HCT116 (cell line): ENCODE results near the gene LYPD6. TPM values are rescaled to one million over a fixed set of nuclear protein-coding genes. Genes with fewer than 3 reads are reported as not detected.

Experiments
- ATAC-seq: fragments of 200-7000 bp; cut with Tn5 transposase; 2 replicates; pipeline ENCODE4 v1.9.1; 2020; ENCODE audit warnings: mild to moderate bottlenecking, moderate library complexity
- BruUV-seq: library from RNA; stranded (reverse); fragments of 400-500 nt; replicated peaks from 2 replicates; lab custom pipeline; 2021; lab: Mats Ljungman, UMichigan
- CTCF ChIA-PET: fragments of 300-600 bp; sonication (Branson Sonifier 250); formaldehyde crosslinking; loops from one replicate; lab custom pipeline; 2021; ENCODE audit warnings: antibody characterized with exemption; lab: Charles Lee
- POLR2A ChIA-PET: fragments of 300-600, 350-600 bp; sonication (Branson Sonifier 250); formaldehyde crosslinking; loops from one replicate; lab custom pipeline; 2021; ENCODE audit warnings: antibody characterized with exemption; lab: Charles Lee
- RAD21 ChIA-PET, 2 experiments: fragments of 300-600 bp; sonication (Branson Sonifier 250); formaldehyde crosslinking; loops; one replicate each; lab custom pipeline; 2023; ENCODE audit warnings: low total read pairs in 2 of 2; ENCODE audit not compliant: uncharacterized antibody in 2 of 2, unreplicated experiment in 2 of 2, low non-redundant PET in 1 of 2; lab: Charles Lee
- DNase-seq: peaks from one replicate; pipeline ENCODE4 v3.0.0-alpha.2; 2010; ENCODE audit warnings: low read depth, low spot score
- H2AFZ ChIP-seq: fragments of 200-600 bp; shearing (Covaris generic), sonication (generic); 2 replicates; pipeline ENCODE4 v1.6.1; 2017; ENCODE audit warnings: low read depth, mixed run types, mixed read lengths, antibody characterized with exemption, low read length; ENCODE audit not compliant: poor library complexity, severe bottlenecking
- H3K27ac ChIP-seq: 2 replicates; pipeline ENCODE4 v1.5.1; 2012; ENCODE audit warnings: low read depth, low read length
- H3K27me3 ChIP-seq: fragments of 200-600 bp; sonication (generic); 2 replicates; pipeline ENCODE4 v1.6.1; 2016; ENCODE audit warnings: mixed run types, low read length, mixed read lengths; ENCODE audit not compliant: insufficient read depth
- H3K36me3 ChIP-seq, 2 experiments: fragments of 200-500 bp in 1 of 2; fragments of 200-600 bp in 1 of 2; sonication (Bioruptor generic) in 1 of 2; sonication (generic) in 1 of 2; 2 replicates each; pipeline versions ENCODE4 v1.5.1 to v1.6.1; 2014 to 2016; ENCODE audit warnings: low read length in 2 of 2, inconsistent platforms in 1 of 2, mixed read lengths in 1 of 2, mixed run types in 1 of 2; ENCODE audit not compliant: insufficient read depth in 2 of 2, control insufficient read depth in 1 of 2
- H3K4me1 ChIP-seq, 2 experiments: fragments of 200-600 bp in 1 of 2; sonication (generic) in 1 of 2; 2 replicates each; pipeline versions ENCODE4 v1.5.1 to v1.6.1; 2012 to 2017; ENCODE audit warnings: low read length in 2 of 2, inconsistent platforms in 1 of 2, mild to moderate bottlenecking in 1 of 2, mixed read lengths in 1 of 2, mixed run types in 1 of 2, moderate library complexity in 1 of 2; ENCODE audit not compliant: insufficient read depth in 2 of 2, control insufficient read depth in 1 of 2
- H3K4me2 ChIP-seq: fragments of 200-600 bp; sonication (generic); 2 replicates; pipeline ENCODE4 v1.6.1; 2017; ENCODE audit warnings: mixed run types, low read length, mixed read lengths
- H3K4me3 ChIP-seq, 2 experiments: fragments of 200-600 bp in 1 of 2; sonication (generic) in 1 of 2; replicated peaks in 1 of 2; 2 replicates each; pipeline ENCODE4 v1.5.1; 2011 to 2016; ENCODE audit warnings: low read length in 2 of 2, control low read depth in 1 of 2, low read depth in 1 of 2, mild to moderate bottlenecking in 1 of 2, mixed read lengths in 1 of 2, mixed run types in 1 of 2
- H3K79me2 ChIP-seq: fragments of 200-600 bp; sonication (generic); 2 replicates; pipeline ENCODE4 v1.6.1; 2017; ENCODE audit warnings: mild to moderate bottlenecking, mixed run types, low read length, moderate library complexity, mixed read lengths; ENCODE audit not compliant: insufficient read depth
- H3K9ac ChIP-seq: fragments of 200-600 bp; sonication (generic); 2 replicates; pipeline ENCODE4 v1.6.1; 2016; ENCODE audit warnings: low read length, mixed read lengths
- H3K9me2 ChIP-seq: fragments of 200-600 bp; sonication (generic), shearing (Covaris generic); 2 replicates; pipeline ENCODE4 v1.6.1; 2017; ENCODE audit warnings: mixed run types, mild to moderate bottlenecking, moderate library complexity; ENCODE audit not compliant: insufficient read depth
- H3K9me3 ChIP-seq, 2 experiments: fragments of 200-500 bp in 1 of 2; fragments of 200-600 bp in 1 of 2; sonication (Bioruptor generic) in 1 of 2; sonication (generic) in 1 of 2; 2 replicates each; pipeline ENCODE4 v1.6.1; 2014 to 2017; ENCODE audit warnings: low read length in 2 of 2, mixed read lengths in 2 of 2, inconsistent platforms in 1 of 2, low read depth in 1 of 2, mild to moderate bottlenecking in 1 of 2, mixed run types in 1 of 2, moderate library complexity in 1 of 2; ENCODE audit not compliant: control insufficient read depth in 1 of 2, insufficient read depth in 1 of 2
- H4K20me1 ChIP-seq: fragments of 200-600 bp; sonication (generic), shearing (Covaris generic); 2 replicates; pipeline ENCODE4 v1.6.1; 2017; ENCODE audit warnings: mixed run types, mild to moderate bottlenecking, moderate library complexity; ENCODE audit not compliant: insufficient read depth
- CBX3 ChIP-seq: IDR thresholded peaks from 2 replicates; pipeline ENCODE4 v1.6.1; 2012; ENCODE audit warnings: low read depth
- CEBPB ChIP-seq: IDR thresholded peaks from 2 replicates; pipeline ENCODE4 v1.6.1; 2012; ENCODE audit warnings: low read depth
- EGR1 ChIP-seq: IDR thresholded peaks from 2 replicates; pipeline ENCODE4 v1.6.1; 2012; ENCODE audit warnings: low read depth
- ELF1 ChIP-seq: IDR thresholded peaks from 2 replicates; pipeline ENCODE4 v1.6.1; 2012; ENCODE audit warnings: low read depth, borderline replicate concordance
- EZH2 ChIP-seq: fragments of 200-600 bp; sonication (generic); IDR thresholded peaks from 2 replicates; pipeline ENCODE4 v1.6.1; 2017; ENCODE audit warnings: antibody characterized with exemption, mixed run types
- EZH2phosphoT487 ChIP-seq: fragments of 200-600 bp; IDR thresholded peaks from 2 replicates; pipeline ENCODE4 v1.6.1; 2018; ENCODE audit warnings: antibody characterized with exemption, borderline replicate concordance
- FOSL1 ChIP-seq: IDR thresholded peaks from 2 replicates; pipeline ENCODE4 v1.6.1; 2012; ENCODE audit warnings: low read depth
- JUND ChIP-seq: IDR thresholded peaks from 2 replicates; pipeline ENCODE4 v1.6.1; 2012
- POLR2A ChIP-seq: IDR thresholded peaks from 2 replicates; pipeline ENCODE4 v1.7.0; 2011; ENCODE audit warnings: borderline replicate concordance; ENCODE audit not compliant: insufficient read depth, insufficient read length; ENCODE audit errors: extremely low read depth
- POLR2AphosphoS5 ChIP-seq: IDR thresholded peaks from 2 replicates; pipeline ENCODE4 v1.6.1; 2011; ENCODE audit warnings: mild to moderate bottlenecking, low read depth, low read length, moderate library complexity
- RAD21 ChIP-seq: IDR thresholded peaks from 2 replicates; pipeline ENCODE4 v1.6.1; 2012; ENCODE audit warnings: low read depth, mild to moderate bottlenecking
- SIN3A ChIP-seq: IDR thresholded peaks from 2 replicates; pipeline ENCODE4 v1.6.1; 2012; ENCODE audit warnings: low read depth
- SRF ChIP-seq: IDR thresholded peaks from 2 replicates; pipeline ENCODE4 v1.6.1; 2012; ENCODE audit warnings: low read depth
- TCF7L2 ChIP-seq: IDR thresholded peaks from 2 replicates; pipeline ENCODE4 v1.7.0; 2011; ENCODE audit warnings: borderline replicate concordance, inconsistent platforms; ENCODE audit not compliant: insufficient read depth, insufficient read length; ENCODE audit errors: extremely low read depth
- YY1 ChIP-seq: IDR thresholded peaks from 2 replicates; pipeline ENCODE4 v1.6.1; 2011; ENCODE audit warnings: low read length, low read depth, moderate library complexity, mild to moderate bottlenecking; ENCODE audit not compliant: insufficient replicate concordance; ENCODE audit errors: extremely low read depth
- ZFX ChIP-seq: fragments of 450-650 bp; IDR thresholded peaks from 2 replicates; pipeline ENCODE4 v1.6.1; 2017
- intact Hi-C: fragments of 100-400 bp; cut with micrococcal nuclease; formaldehyde crosslinking; loops from 2 replicates; pipeline ENCODE4 v1.10.0; 2022
- total RNA-seq: library from RNA; stranded (reverse); gene quantifications from one replicate; pipeline ENCODE4 v1.2.1, GENCODE V29; 2021; ENCODE audit not compliant: unreplicated experiment
- TF ChIP-seq, protein P1 (sequence below): IDR thresholded peaks from 2 replicates; pipeline ENCODE4 v1.6.1; 2012; ENCODE audit warnings: low read depth
- TF ChIP-seq, protein P2 (sequence below): IDR thresholded peaks from 2 replicates; pipeline ENCODE4 v1.6.1; 2012
- TF ChIP-seq, protein P3 (sequence below): IDR thresholded peaks from 2 replicates; pipeline ENCODE4 v1.6.1; 2011; ENCODE audit warnings: mild to moderate bottlenecking, low read length, moderate library complexity; ENCODE audit not compliant: insufficient replicate concordance; ENCODE audit errors: extremely low read depth

LYPD6 gene
- total RNA-seq, 1 experiment from 2014 or later, result 3.0 TPM

DNA sequence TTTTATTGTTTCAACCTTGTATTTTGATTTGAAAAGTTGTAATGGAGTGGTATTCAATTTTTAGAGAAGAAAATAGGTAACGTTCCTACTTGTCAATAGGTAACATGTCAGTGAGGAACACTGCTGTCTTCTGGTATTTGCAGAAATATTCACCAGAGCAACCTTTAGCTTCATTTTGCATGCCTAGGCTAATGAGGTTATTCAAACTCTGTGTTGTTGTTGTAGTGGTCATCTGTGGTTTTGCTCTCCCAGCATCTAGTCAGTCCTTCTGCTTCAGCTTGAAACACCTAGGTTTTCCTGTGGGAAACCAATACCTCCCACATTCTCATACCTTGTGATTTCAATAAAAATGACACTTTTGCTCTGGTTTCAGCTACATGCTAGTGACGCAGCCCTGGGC lies 98.4 kb downstream of the LYPD6 start:
- no TSS peak for BruUV-seq
- H4K20me1 ChIP-seq, result no peaks in the 10 kb centered on the region
- intact Hi-C loops, result no loop called here
- ATAC-seq, result no peak
- CTCF ChIA-PET, result no interaction called here
- TF ChIP-seq TCF7L2, result no peak
- TF ChIP-seq CBX3, result no peak
- TF ChIP-seq EZH2, result no peak
- no peak for TF ChIP-seq YY1
- TF ChIP-seq, protein P1, sequence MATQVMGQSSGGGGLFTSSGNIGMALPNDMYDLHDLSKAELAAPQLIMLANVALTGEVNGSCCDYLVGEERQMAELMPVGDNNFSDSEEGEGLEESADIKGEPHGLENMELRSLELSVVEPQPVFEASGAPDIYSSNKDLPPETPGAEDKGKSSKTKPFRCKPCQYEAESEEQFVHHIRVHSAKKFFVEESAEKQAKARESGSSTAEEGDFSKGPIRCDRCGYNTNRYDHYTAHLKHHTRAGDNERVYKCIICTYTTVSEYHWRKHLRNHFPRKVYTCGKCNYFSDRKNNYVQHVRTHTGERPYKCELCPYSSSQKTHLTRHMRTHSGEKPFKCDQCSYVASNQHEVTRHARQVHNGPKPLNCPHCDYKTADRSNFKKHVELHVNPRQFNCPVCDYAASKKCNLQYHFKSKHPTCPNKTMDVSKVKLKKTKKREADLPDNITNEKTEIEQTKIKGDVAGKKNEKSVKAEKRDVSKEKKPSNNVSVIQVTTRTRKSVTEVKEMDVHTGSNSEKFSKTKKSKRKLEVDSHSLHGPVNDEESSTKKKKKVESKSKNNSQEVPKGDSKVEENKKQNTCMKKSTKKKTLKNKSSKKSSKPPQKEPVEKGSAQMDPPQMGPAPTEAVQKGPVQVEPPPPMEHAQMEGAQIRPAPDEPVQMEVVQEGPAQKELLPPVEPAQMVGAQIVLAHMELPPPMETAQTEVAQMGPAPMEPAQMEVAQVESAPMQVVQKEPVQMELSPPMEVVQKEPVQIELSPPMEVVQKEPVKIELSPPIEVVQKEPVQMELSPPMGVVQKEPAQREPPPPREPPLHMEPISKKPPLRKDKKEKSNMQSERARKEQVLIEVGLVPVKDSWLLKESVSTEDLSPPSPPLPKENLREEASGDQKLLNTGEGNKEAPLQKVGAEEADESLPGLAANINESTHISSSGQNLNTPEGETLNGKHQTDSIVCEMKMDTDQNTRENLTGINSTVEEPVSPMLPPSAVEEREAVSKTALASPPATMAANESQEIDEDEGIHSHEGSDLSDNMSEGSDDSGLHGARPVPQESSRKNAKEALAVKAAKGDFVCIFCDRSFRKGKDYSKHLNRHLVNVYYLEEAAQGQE, result no peak
- no peak for TF ChIP-seq POLR2AphosphoS5
- no peak for TF ChIP-seq POLR2A
- no peak for TF ChIP-seq ELF1
- TF ChIP-seq CEBPB, result no peak
- TF ChIP-seq, protein P2, sequence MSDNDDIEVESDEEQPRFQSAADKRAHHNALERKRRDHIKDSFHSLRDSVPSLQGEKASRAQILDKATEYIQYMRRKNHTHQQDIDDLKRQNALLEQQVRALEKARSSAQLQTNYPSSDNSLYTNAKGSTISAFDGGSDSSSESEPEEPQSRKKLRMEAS, result no peak
- TF ChIP-seq RAD21, result no peak
- no peak for TF ChIP-seq EGR1
- TF ChIP-seq, protein P3, sequence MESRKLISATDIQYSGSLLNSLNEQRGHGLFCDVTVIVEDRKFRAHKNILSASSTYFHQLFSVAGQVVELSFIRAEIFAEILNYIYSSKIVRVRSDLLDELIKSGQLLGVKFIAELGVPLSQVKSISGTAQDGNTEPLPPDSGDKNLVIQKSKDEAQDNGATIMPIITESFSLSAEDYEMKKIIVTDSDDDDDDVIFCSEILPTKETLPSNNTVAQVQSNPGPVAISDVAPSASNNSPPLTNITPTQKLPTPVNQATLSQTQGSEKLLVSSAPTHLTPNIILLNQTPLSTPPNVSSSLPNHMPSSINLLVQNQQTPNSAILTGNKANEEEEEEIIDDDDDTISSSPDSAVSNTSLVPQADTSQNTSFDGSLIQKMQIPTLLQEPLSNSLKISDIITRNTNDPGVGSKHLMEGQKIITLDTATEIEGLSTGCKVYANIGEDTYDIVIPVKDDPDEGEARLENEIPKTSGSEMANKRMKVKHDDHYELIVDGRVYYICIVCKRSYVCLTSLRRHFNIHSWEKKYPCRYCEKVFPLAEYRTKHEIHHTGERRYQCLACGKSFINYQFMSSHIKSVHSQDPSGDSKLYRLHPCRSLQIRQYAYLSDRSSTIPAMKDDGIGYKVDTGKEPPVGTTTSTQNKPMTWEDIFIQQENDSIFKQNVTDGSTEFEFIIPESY, result no peak
- no peak for TF ChIP-seq JUND
- TF ChIP-seq FOSL1, result no peak
- no peak for TF ChIP-seq EZH2phosphoT487
- TF ChIP-seq SIN3A, result no peak
- TF ChIP-seq SRF, result no peak
- no peak for TF ChIP-seq ZFX
- H3K9ac ChIP-seq, result no peak overlapping the region
- RAD21 ChIA-PET, result no interaction called here
- no peak overlapping the region for H3K4me3 ChIP-seq
- H2AFZ ChIP-seq, result no peak overlapping the region
- H3K9me3 ChIP-seq, result no peaks in the 10 kb centered on the region
- POLR2A ChIA-PET, result no interaction called here
- no peak for DNase-seq
- H3K4me2 ChIP-seq, result no peak overlapping the region
- H3K9me2 ChIP-seq, result no peaks in the 10 kb centered on the region
- H3K27me3 ChIP-seq, result no peaks in the 10 kb centered on the region
- no peaks in the 10 kb centered on the region for H3K4me1 ChIP-seq
- no peaks in the 10 kb centered on the region for H3K79me2 ChIP-seq
- no peak overlapping the region for H3K27ac ChIP-seq
- no peaks in the 10 kb centered on the region for H3K36me3 ChIP-seq
